GM12864 (cell line): ENCODE data around the gene CTSF.

Experiments used
- DNase-seq: peaks from one replicate; pipeline ENCODE4 v3.0.0-alpha.2; 2011; ENCODE audit warnings: low read depth
- H3K4me3 ChIP-seq: 2 replicates; pipeline ENCODE4 v1.5.1; 2011; ENCODE audit warnings: mild to moderate bottlenecking, low read depth, low read length, control low read depth
- TF ChIP-seq, protein P1 (sequence below): IDR thresholded peaks from 2 replicates; pipeline ENCODE4 v1.5.1; 2011; ENCODE audit warnings: low read depth, mild to moderate bottlenecking, moderate library complexity, low read length, control low read depth, inconsistent platforms; ENCODE audit errors: missing control alignments

Gene CTSF

GRCh38 chr11:66556086-66556485, 12.3 kb downstream of the CTSF start:
- TF ChIP-seq, protein P1, sequence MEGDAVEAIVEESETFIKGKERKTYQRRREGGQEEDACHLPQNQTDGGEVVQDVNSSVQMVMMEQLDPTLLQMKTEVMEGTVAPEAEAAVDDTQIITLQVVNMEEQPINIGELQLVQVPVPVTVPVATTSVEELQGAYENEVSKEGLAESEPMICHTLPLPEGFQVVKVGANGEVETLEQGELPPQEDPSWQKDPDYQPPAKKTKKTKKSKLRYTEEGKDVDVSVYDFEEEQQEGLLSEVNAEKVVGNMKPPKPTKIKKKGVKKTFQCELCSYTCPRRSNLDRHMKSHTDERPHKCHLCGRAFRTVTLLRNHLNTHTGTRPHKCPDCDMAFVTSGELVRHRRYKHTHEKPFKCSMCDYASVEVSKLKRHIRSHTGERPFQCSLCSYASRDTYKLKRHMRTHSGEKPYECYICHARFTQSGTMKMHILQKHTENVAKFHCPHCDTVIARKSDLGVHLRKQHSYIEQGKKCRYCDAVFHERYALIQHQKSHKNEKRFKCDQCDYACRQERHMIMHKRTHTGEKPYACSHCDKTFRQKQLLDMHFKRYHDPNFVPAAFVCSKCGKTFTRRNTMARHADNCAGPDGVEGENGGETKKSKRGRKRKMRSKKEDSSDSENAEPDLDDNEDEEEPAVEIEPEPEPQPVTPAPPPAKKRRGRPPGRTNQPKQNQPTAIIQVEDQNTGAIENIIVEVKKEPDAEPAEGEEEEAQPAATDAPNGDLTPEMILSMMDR, result no peak
- no peak for DNase-seq
- no peak overlapping the region for H3K4me3 ChIP-seq

DNA sequence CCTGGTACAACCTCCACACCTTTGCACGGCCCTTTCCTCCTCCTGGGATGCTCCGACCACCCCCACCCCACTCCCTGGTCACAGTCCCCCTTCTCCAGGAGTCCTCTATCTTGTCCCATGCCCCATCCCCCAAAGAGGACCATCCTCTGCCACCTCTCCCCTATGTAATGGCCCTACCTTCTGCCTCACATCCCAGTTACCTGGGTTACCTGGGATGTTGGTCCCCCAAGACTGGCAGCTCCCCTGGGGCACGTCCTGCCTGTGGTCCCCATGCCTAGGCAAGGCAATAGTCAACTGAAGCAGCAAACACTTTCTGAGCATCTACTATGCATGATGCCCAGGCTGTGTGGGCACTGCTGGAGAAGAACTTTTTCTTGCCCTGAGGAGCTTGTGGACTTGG, 13.0 kb downstream of the CTSF start:
- no peak for DNase-seq
- TF ChIP-seq, protein P1, result no peak
- no peak overlapping the region for H3K4me3 ChIP-seq

DNA sequence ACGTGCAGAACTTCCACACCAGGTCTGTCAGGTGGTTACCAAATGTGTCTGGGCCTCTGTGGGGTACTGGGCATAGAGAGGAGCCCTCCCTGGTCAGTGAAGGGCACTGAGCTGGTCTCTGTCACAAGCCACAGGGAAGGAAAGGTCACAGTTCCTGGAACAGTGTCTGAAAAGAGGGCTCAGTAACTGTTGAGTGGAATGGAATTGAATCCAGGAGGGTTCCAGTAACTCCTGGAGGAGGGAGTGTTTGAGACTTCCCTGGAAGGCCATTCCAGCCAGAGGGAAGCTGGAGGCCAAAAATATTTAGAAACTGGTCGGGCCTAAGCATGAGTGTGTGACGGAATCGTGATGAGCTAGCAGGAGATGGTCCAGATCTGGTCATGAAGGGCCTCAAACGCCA, 13.8 kb downstream of the CTSF start:
- TF ChIP-seq, protein P1, result no peak
- no peak for DNase-seq
- no peak overlapping the region for H3K4me3 ChIP-seq

GRCh38 chr11:66550887-66551286, 17.5 kb downstream of the CTSF start:
- TF ChIP-seq, protein P1, result no peak
- no peak overlapping the region for H3K4me3 ChIP-seq
- no peak for DNase-seq

DNA sequence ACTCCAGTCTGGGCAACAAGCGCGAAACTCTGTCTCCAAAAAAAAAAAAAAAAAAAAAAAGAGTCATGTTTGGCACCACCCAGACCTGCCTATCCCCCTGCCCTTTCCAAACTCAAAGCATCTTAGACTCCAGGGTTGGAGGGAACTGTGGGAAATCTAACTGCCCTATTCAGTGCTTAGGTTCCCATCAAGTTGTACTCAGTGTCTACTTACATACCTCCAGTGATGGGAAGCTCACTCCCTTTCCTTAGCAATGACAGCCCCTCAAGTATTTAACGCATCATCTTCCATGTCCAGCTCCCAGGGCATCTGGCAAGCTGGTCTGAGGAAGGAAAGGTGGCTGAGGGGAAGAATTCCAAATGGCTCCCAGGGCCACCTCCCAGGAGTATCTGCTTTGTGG, 18.7 kb downstream of the CTSF start:
- no peak for DNase-seq
- TF ChIP-seq, protein P1, result no peak
- H3K4me3 ChIP-seq, result no peak overlapping the region

GRCh38 chr11:66548774-66549630, 19.4 kb downstream of the CTSF start:
- TF ChIP-seq, protein P1, result no peak
- DNase-seq, result no peak
- no peak overlapping the region for H3K4me3 ChIP-seq

DNA sequence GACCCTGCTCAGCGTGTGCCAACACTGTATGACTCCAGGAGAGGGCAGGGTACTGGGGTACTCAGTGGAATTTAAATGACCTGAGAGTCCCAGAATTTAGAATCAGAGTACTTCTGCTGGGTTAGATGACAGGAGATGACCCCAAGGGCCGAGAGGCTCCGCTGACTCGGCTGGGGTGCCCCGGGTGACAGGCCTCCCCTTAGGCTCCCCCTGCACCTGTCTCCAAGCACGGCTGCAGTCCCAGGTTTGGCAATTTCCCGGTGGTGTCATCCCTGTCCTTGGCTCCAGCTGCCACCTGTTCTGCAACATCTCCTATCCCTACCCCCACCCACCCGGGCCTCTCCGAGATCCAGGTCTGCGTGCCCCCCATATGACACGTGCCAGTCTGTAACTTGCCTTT, 20.4 kb downstream of the CTSF start:
- no peak overlapping the region for H3K4me3 ChIP-seq
- no peak for DNase-seq
- TF ChIP-seq, protein P1, result no peak
